ENCODE data around the gene SNX1. TPM values are rescaled to one million over a fixed set of nuclear protein-coding genes. Genes with fewer than 3 reads are reported as not detected.
A peak's percentile ranks its signal among the peaks of the same experiment; 100 is the strongest.
"Not testable (repeated sequence)": the region's sequence is repeated elsewhere in the genome, so short reads cannot be mapped to it uniquely, and the experiment has no call there.

The SNX1 gene
- total and polyA plus RNA-seq, 2 donors (not counting 1 experiment from before 2014, with no cell fraction given): 42.9 to 95.7 TPM

DNA sequence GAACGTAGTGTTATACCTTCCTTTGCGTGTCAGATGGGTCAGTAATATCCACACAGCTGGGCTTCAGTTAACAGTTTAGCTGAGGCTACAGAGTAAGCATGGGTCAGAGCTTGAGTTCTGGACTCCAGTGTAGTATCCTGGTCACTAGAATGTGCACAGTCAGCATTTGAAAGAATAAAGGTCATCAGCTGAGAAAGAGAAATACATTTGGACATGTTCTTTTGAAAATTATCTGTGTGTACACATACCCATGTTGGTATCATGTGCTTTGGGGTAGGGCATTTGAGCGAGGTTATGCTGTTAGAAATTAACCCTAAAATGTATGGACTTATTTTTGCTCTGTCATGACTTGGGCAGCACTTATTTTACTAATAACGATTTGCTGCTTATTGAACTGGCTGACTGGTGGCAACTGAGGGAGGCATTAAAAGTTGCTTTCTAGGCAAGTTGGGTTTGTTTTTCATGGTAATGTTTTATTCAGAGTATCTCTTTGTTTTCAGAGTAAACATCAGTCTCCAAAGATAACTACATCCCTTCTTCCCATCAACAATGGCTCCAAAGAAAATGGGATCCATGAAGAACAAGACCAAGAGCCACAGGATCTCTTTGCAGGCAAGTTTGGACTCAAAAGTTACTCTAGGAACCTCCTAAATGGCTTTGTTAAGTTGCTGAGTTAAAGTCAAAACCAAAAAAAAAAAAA is 16.4 kb downstream of the SNX1 start:
- H3K4me1 ChIP-seq (ENCODE audit: control insufficient read depth, extremely low read depth, insufficient read depth, low read length): no peaks in the 10 kb centered on the region
- no peaks in the 10 kb centered on the region for H3K27me3 ChIP-seq (ENCODE audit: control insufficient read depth, insufficient read depth, low read length)
- no peak overlapping the region for H2AFZ ChIP-seq (ENCODE audit: low read length)
- DNase-seq (ENCODE audit: low read depth in 2 of 2): peak in 1 of 2 donors; percentile 8
- peaks cover 4% of the 10 kb centered on the region for H3K36me3 ChIP-seq (ENCODE audit: control insufficient read depth, insufficient read depth, low read length)
- no peak overlapping the region for H3K27ac ChIP-seq (ENCODE audit: insufficient read depth, low read length)
- H3K4me3 ChIP-seq (replicated peaks in 1 of 4; ENCODE audit: control extremely low read depth in 1 of 4, insufficient read depth in 1 of 4, low read depth in 3 of 4, low read length in 4 of 4): no peak overlapping the region
- peaks cover 16% of the 10 kb centered on the region for H3K79me2 ChIP-seq (ENCODE audit: control insufficient read depth, insufficient read depth, low read length)
- no peaks in the 10 kb centered on the region for H3K9me3 ChIP-seq (ENCODE audit: control insufficient read depth, insufficient read depth, low read depth, low read length)
- H4K20me1 ChIP-seq (ENCODE audit: control insufficient read depth, extremely low read depth, insufficient read depth, low read length): peaks cover under 1% of the 10 kb centered on the region
- no peak overlapping the region for H3K9ac ChIP-seq (ENCODE audit: insufficient read depth, low read length)
- TF ChIP-seq, protein P1, sequence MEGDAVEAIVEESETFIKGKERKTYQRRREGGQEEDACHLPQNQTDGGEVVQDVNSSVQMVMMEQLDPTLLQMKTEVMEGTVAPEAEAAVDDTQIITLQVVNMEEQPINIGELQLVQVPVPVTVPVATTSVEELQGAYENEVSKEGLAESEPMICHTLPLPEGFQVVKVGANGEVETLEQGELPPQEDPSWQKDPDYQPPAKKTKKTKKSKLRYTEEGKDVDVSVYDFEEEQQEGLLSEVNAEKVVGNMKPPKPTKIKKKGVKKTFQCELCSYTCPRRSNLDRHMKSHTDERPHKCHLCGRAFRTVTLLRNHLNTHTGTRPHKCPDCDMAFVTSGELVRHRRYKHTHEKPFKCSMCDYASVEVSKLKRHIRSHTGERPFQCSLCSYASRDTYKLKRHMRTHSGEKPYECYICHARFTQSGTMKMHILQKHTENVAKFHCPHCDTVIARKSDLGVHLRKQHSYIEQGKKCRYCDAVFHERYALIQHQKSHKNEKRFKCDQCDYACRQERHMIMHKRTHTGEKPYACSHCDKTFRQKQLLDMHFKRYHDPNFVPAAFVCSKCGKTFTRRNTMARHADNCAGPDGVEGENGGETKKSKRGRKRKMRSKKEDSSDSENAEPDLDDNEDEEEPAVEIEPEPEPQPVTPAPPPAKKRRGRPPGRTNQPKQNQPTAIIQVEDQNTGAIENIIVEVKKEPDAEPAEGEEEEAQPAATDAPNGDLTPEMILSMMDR (conservative IDR thresholded peaks at IDR 0.05 in 1 of 2, IDR thresholded peaks at IDR 0.05 in 1 of 2; ENCODE audit: low read depth in 1 of 2, low read length in 2 of 2): no peak
- no peak for TF ChIP-seq EZH2 (IDR thresholded peaks at IDR 0.05; ENCODE audit: low read length, missing control alignments)
- H3K4me2 ChIP-seq (ENCODE audit: extremely low read depth, insufficient read depth, low read length): no peak overlapping the region

DNA sequence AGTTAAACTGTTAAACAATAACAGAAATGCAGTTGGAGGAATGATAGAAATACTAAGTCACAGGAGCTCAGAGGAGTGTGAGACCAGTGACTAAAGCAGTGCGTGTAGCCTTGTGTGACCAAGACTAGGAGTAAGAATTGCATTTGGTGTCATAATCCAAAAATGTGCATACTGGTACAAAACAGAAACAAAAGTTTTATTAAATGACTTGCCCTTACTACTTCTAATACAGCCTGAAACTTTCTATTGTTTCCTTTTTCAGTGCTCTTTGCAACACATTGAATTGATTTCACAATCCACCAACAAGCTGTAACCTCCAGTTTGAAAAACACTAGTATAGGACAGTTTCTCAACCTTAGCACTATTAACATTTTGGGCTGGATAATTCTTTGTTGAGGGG is 17.1 kb downstream of the SNX1 start:
- H4K20me1 ChIP-seq (ENCODE audit: control insufficient read depth, extremely low read depth, insufficient read depth, low read length): no peaks in the 10 kb centered on the region

DNA sequence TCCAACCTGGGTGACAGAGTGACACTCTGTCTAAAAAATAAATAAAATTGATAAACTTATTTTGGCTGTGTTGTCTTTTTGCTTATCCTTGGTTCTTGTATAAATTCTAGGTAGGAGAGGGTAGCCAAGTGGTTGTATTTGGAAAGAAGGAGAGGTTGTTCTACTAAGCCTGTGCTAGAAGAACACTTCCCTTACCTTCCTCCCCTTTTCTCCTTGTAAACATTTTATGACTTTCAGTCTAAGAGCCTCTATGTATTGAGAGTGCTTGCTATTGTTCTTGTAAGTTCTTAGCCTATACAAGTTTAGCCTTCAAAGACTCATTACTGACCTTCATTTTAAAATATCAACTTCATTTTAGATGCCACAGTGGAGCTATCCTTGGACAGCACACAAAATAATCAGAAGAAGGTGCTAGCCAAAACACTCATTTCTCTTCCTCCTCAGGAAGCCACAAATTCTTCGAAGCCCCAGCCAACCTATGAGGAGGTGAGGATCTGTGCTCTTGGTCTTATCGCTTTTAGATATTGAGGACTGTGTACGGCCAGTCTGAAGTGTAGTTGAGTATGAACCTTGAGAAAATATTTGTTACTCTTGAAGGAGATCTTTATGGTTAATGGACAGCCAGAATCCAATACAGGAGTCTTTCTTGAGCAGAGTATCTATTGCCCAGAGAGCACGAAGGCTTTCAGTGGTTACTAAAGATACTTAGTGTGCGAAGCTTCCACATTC is 22.1 kb downstream of the SNX1 start:
- no peak for DNase-seq (ENCODE audit: low read depth in 2 of 2)
- no peaks in the 10 kb centered on the region for H3K27me3 ChIP-seq (ENCODE audit: control insufficient read depth, insufficient read depth, low read length)
- no peaks in the 10 kb centered on the region for H4K20me1 ChIP-seq (ENCODE audit: control insufficient read depth, extremely low read depth, insufficient read depth, low read length)
- H3K36me3 ChIP-seq (ENCODE audit: control insufficient read depth, insufficient read depth, low read length): peaks cover 4% of the 10 kb centered on the region
- no peak overlapping the region for H3K4me3 ChIP-seq (replicated peaks in 1 of 4; ENCODE audit: control extremely low read depth in 1 of 4, insufficient read depth in 1 of 4, low read depth in 3 of 4, low read length in 4 of 4)
- no peaks in the 10 kb centered on the region for H3K79me2 ChIP-seq (ENCODE audit: control insufficient read depth, insufficient read depth, low read length)
- H3K9me3 ChIP-seq (ENCODE audit: control insufficient read depth, insufficient read depth, low read depth, low read length): no peaks in the 10 kb centered on the region
- no peak overlapping the region for H3K4me2 ChIP-seq (ENCODE audit: extremely low read depth, insufficient read depth, low read length)
- H2AFZ ChIP-seq (ENCODE audit: low read length): no peak overlapping the region
- no peaks in the 10 kb centered on the region for H3K4me1 ChIP-seq (ENCODE audit: control insufficient read depth, extremely low read depth, insufficient read depth, low read length)
- TF ChIP-seq, protein P1 (conservative IDR thresholded peaks at IDR 0.05 in 1 of 2, IDR thresholded peaks at IDR 0.05 in 1 of 2; ENCODE audit: low read depth in 1 of 2, low read length in 2 of 2): no peak
- no peak for TF ChIP-seq EZH2 (IDR thresholded peaks at IDR 0.05; ENCODE audit: low read length, missing control alignments)
- no peak overlapping the region for H3K27ac ChIP-seq (ENCODE audit: insufficient read depth, low read length)
- H3K9ac ChIP-seq (ENCODE audit: insufficient read depth, low read length): no peak overlapping the region

More for the DNA sequence above, 17.1 kb downstream of the SNX1 start:
- no peak overlapping the region for H3K4me3 ChIP-seq (replicated peaks in 1 of 4; ENCODE audit: control extremely low read depth in 1 of 4, insufficient read depth in 1 of 4, low read depth in 3 of 4, low read length in 4 of 4)
- H3K9ac ChIP-seq (ENCODE audit: insufficient read depth, low read length): no peak overlapping the region
- H3K79me2 ChIP-seq (ENCODE audit: control insufficient read depth, insufficient read depth, low read length): peaks cover 12% of the 10 kb centered on the region
- no peak overlapping the region for H2AFZ ChIP-seq (ENCODE audit: low read length)
- peak in 1 of 2 donors; percentile 48 for DNase-seq (ENCODE audit: low read depth in 2 of 2)
- H3K9me3 ChIP-seq (ENCODE audit: control insufficient read depth, insufficient read depth, low read depth, low read length): no peaks in the 10 kb centered on the region
- TF ChIP-seq, protein P1 (conservative IDR thresholded peaks at IDR 0.05 in 1 of 2, IDR thresholded peaks at IDR 0.05 in 1 of 2; ENCODE audit: low read depth in 1 of 2, low read length in 2 of 2): no peak
- TF ChIP-seq EZH2 (IDR thresholded peaks at IDR 0.05; ENCODE audit: low read length, missing control alignments): no peak
- H3K4me1 ChIP-seq (ENCODE audit: control insufficient read depth, extremely low read depth, insufficient read depth, low read length): no peaks in the 10 kb centered on the region
- no peaks in the 10 kb centered on the region for H3K27me3 ChIP-seq (ENCODE audit: control insufficient read depth, insufficient read depth, low read length)
- H3K4me2 ChIP-seq (ENCODE audit: extremely low read depth, insufficient read depth, low read length): no peak overlapping the region
- no peak overlapping the region for H3K27ac ChIP-seq (ENCODE audit: insufficient read depth, low read length)
- H3K36me3 ChIP-seq (ENCODE audit: control insufficient read depth, insufficient read depth, low read length): peaks cover 4% of the 10 kb centered on the region

DNA sequence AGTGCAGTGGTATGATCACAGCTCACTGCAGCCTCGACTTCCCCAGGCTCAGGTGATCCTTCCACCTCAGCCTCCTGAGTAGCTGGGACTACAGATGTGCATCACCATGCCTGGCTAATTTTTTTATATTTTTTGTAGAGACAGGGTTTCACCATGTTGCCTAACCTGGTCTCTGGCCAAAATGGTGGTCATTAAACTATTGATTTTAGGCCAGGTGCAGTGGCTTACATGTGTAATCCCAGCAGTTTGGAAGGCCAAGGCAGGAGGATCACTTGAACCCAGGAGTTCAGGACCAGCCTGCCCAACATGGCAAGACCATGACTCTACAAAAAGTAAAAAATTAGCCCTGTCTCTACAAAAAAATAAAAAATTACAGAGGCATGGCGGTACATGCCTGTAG is 24.5 kb downstream of the SNX1 start:
- not testable (repeated sequence) for DNase-seq (ENCODE audit: low read depth in 2 of 2); H3K9ac ChIP-seq (ENCODE audit: insufficient read depth, low read length); H3K27ac ChIP-seq (ENCODE audit: insufficient read depth, low read length); H2AFZ ChIP-seq (ENCODE audit: low read length); H4K20me1 ChIP-seq (ENCODE audit: control insufficient read depth, extremely low read depth, insufficient read depth, low read length); H3K27me3 ChIP-seq (ENCODE audit: control insufficient read depth, insufficient read depth, low read length); H3K79me2 ChIP-seq (ENCODE audit: control insufficient read depth, insufficient read depth, low read length); H3K36me3 ChIP-seq (ENCODE audit: control insufficient read depth, insufficient read depth, low read length); H3K4me2 ChIP-seq (ENCODE audit: extremely low read depth, insufficient read depth, low read length); H3K9me3 ChIP-seq (ENCODE audit: control insufficient read depth, insufficient read depth, low read depth, low read length); H3K4me1 ChIP-seq (ENCODE audit: control insufficient read depth, extremely low read depth, insufficient read depth, low read length); H3K4me3 ChIP-seq (replicated peaks in 1 of 4; ENCODE audit: control extremely low read depth in 1 of 4, insufficient read depth in 1 of 4, low read depth in 3 of 4, low read length in 4 of 4)
